GM18868 (cell line): ENCODE data around the gene PPP1R37.
"Not testable (repeated sequence)": the region's sequence is repeated elsewhere in the genome, so short reads cannot be mapped to it uniquely, and the experiment has no call there.

Source experiments
- ATAC-seq: cut with Tn5 transposase; IDR thresholded peaks from one replicate; pipeline ENCODE4 v1.9.1; 2021; ENCODE audit warnings: mild to moderate bottlenecking, moderate library complexity; ENCODE audit not compliant: unreplicated experiment

PPP1R37 gene

GRCh38 chr19:45094707-45095106 is 1.7 kb downstream of the PPP1R37 start:
- no peak for ATAC-seq

- ATAC-seq, result no peak
These were observed 2.8 kb downstream of the PPP1R37 start for GRCh38 chr19:45095496-45096413.

GRCh38 chr19:45096700-45097099 is 3.7 kb downstream of the PPP1R37 start:
- ATAC-seq, result no peak

GRCh38 chr19:45097450-45097775 is 4.4 kb downstream of the PPP1R37 start:
- ATAC-seq, result no peak

- ATAC-seq, result no peak
These were observed 5.0 kb downstream of the PPP1R37 start for GRCh38 chr19:45097776-45098520.

GRCh38 chr19:45098521-45099466 is 5.8 kb downstream of the PPP1R37 start:
- ATAC-seq, result no peak

GRCh38 chr19:45099467-45100191 is 6.7 kb downstream of the PPP1R37 start:
- no peak for ATAC-seq

GRCh38 chr19:45100201-45100600 is 7.2 kb downstream of the PPP1R37 start:
- no peak for ATAC-seq

- no peak for ATAC-seq
These were observed 7.9 kb downstream of the PPP1R37 start for GRCh38 chr19:45100846-45101252.

GRCh38 chr19:45101806-45102205 is 8.8 kb downstream of the PPP1R37 start:
- no peak for ATAC-seq

- no peak for ATAC-seq
These were observed 9.5 kb downstream of the PPP1R37 start for GRCh38 chr19:45102481-45102880.

GRCh38 chr19:45103156-45103507 is 10.2 kb downstream of the PPP1R37 start:
- no peak for ATAC-seq

GRCh38 chr19:45103508-45104319 is 10.7 kb downstream of the PPP1R37 start:
- ATAC-seq, result no peak

- ATAC-seq, result no peak
These were observed 11.8 kb downstream of the PPP1R37 start for GRCh38 chr19:45104658-45105349.

GRCh38 chr19:45106363-45106762 is 13.4 kb downstream of the PPP1R37 start:
- not testable (repeated sequence) for ATAC-seq

- ATAC-seq, result no peak
These were observed 14.7 kb downstream of the PPP1R37 start for GRCh38 chr19:45107621-45108150.

GRCh38 chr19:45110851-45111266 is 17.9 kb downstream of the PPP1R37 start:
- ATAC-seq, result no peak

GRCh38 chr19:45112111-45112827 is 19.3 kb downstream of the PPP1R37 start:
- ATAC-seq, result no peak
